WI38 (cell line): ENCODE results near the gene ETV7.

ENCODE experiments used
- H3K4me3 ChIP-seq: 2 replicates; pipeline ENCODE4 v1.5.1; 2011; ENCODE audit warnings: low read depth, mild to moderate bottlenecking, control low read depth, low read length
- TF ChIP-seq, protein P1 (sequence below): IDR thresholded peaks from 2 replicates; pipeline ENCODE4 v1.5.1; 2012; ENCODE audit warnings: low read depth, mild to moderate bottlenecking, control low read depth, low read length

Gene ETV7

DNA sequence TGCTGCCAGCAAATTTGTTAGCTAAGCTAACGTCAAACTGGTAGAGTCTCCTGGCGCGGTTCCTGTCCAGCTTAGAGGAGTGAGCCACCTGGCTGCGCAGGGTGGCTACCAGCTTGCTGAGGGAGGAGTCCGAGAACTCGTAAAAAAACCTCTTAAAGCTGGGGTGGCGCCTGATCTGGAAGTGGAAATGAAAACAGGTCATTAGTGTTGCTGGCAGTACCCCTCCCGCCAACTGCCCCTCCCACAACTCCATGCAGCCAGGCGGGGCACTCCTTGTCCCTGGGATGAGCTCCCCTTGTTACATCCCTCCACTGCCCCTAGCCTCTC, 68.1 kb downstream of the ETV7 start:
- no peak overlapping the region for H3K4me3 ChIP-seq
- TF ChIP-seq, protein P1, sequence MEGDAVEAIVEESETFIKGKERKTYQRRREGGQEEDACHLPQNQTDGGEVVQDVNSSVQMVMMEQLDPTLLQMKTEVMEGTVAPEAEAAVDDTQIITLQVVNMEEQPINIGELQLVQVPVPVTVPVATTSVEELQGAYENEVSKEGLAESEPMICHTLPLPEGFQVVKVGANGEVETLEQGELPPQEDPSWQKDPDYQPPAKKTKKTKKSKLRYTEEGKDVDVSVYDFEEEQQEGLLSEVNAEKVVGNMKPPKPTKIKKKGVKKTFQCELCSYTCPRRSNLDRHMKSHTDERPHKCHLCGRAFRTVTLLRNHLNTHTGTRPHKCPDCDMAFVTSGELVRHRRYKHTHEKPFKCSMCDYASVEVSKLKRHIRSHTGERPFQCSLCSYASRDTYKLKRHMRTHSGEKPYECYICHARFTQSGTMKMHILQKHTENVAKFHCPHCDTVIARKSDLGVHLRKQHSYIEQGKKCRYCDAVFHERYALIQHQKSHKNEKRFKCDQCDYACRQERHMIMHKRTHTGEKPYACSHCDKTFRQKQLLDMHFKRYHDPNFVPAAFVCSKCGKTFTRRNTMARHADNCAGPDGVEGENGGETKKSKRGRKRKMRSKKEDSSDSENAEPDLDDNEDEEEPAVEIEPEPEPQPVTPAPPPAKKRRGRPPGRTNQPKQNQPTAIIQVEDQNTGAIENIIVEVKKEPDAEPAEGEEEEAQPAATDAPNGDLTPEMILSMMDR: no peak

DNA sequence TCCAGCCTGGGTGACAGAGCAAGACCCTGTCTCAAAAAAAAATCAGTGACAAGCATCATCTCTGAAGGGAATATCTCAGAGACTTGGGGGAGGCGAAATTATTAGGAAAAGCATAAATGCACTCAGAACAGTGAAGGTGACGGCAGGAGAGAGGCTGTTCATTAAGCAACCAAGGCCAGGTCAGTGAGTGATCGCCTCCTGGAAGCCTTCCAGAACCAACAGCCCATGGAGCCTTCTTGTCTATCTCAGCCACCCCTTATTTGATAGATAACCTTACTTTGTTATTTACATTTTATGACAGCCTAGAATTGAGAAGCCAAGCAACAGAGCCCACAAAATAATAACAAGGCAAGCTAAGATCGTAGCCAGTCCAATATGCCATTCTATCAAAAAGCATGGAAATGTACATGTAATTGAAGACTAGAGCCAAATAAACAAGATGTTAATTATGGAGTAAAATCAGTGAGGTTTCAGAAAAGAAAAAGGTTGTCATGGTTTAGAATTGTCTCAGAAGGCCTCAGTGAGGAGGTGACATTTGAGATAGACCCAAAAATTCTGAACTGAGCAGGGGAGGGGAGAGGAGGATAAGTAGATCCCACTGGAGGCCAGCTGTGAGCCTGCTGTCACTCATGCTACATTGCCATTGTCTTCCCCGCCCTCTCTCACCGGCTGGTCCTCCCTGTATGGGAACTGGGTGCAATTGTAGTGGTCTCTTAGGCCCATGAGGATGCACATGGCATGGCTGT, 68.6 kb downstream of the ETV7 start:
- no peak overlapping the region for H3K4me3 ChIP-seq
- TF ChIP-seq, protein P1: no peak

DNA sequence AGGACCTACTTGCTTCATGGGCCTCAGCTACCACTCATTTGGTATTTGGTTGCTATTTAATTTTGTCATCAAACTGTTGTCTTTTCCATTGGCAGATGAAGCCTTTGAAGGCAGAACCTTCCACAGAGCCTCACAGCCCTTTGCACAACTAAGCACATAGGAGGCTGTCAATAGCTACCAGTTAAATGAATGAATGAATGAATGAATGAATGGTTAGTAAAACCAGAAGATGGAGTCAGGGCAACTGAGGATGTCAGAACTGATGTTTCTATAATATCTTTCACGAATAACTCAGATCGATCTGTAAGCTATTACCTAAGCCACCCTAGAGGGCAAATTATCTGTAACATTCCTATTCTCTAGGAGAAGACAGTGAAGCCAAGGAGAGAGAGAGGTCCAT, 69.8 kb downstream of the ETV7 start:
- no peak overlapping the region for H3K4me3 ChIP-seq
- TF ChIP-seq, protein P1: no peak
